PC-9 (cell line): Measurements from ENCODE around the gene CX3CR1. TPM values are rescaled to one million over a fixed set of nuclear protein-coding genes. Genes with fewer than 3 reads are reported as not detected.

ENCODE experiments used
- BruUV-seq: library from RNA; stranded (reverse); fragments of 400-500 nt; replicated peaks from 2 replicates; lab custom pipeline; 2021; lab: Mats Ljungman, UMichigan
- CTCF ChIA-PET: fragments of 300-600 bp; sonication (Branson Sonifier 250); formaldehyde crosslinking; loops from one replicate; lab custom pipeline; 2022; ENCODE audit warnings: antibody characterized with exemption; lab: Charles Lee
- POLR2A ChIA-PET: fragments of 300-600 bp; sonication (Branson Sonifier 250); formaldehyde crosslinking; loops from one replicate; lab custom pipeline; 2022; ENCODE audit warnings: antibody characterized with exemption; ENCODE audit not compliant: unreplicated experiment; lab: Charles Lee
- DNase-seq, 2 experiments: peaks; one replicate each; pipeline versions ENCODE4 v3.0.0 to v3.0.0-alpha.2; 2015 to 2022; ENCODE audit warnings: mixed read lengths in 1 of 2
- H2AFZ ChIP-seq: fragments of 200-600 bp; sonication (generic); 2 replicates; pipeline ENCODE4 v1.8.1; 2017; ENCODE audit warnings: antibody characterized with exemption
- H3F3A ChIP-seq: fragments of 200-600 bp; sonication (generic); 2 replicates; pipeline ENCODE4 v1.8.1; 2017; ENCODE audit warnings: antibody characterized with exemption, mild to moderate bottlenecking, low read depth; ENCODE audit not compliant: insufficient read depth
- H3K27ac ChIP-seq: fragments of 200-600 bp; sonication (generic); 2 replicates; pipeline ENCODE4 v1.6.1; 2016; ENCODE audit warnings: mixed run types
- H3K27me3 ChIP-seq: fragments of 200-600 bp; sonication (generic); 2 replicates; pipeline ENCODE4 v1.6.1; 2016; ENCODE audit warnings: low read depth, mixed run types; ENCODE audit not compliant: insufficient read depth
- H3K36me3 ChIP-seq: fragments of 200-600 bp; sonication (generic); 2 replicates; pipeline ENCODE4 v1.6.1; 2016; ENCODE audit warnings: low read depth, mixed run types
- H3K4me1 ChIP-seq: fragments of 200-600 bp; sonication (generic); replicated peaks from 2 replicates; pipeline ENCODE4 v1.6.1; 2016; ENCODE audit warnings: mixed run types; ENCODE audit not compliant: insufficient read depth
- H3K4me2 ChIP-seq: fragments of 200-600 bp; sonication (generic); 2 replicates; pipeline ENCODE4 v1.6.1; 2017; ENCODE audit warnings: mixed run types
- H3K4me3 ChIP-seq: fragments of 200-600 bp; sonication (generic); 2 replicates; pipeline ENCODE4 v1.6.1; 2016; ENCODE audit warnings: mixed run types
- H3K79me2 ChIP-seq: fragments of 200-600 bp; sonication (generic); 2 replicates; pipeline ENCODE4 v1.6.1; 2017; ENCODE audit warnings: low read depth, mixed run types
- H3K9me2 ChIP-seq: fragments of 200-600 bp; sonication (generic); 2 replicates; pipeline ENCODE4 v1.8.1; 2017; ENCODE audit warnings: mild to moderate bottlenecking; ENCODE audit not compliant: insufficient read depth
- H3K9me3 ChIP-seq: fragments of 200-600 bp; sonication (generic); 2 replicates; pipeline ENCODE4 v1.8.1; 2016; ENCODE audit warnings: low read depth; ENCODE audit not compliant: insufficient read depth
- H4K20me1 ChIP-seq: fragments of 200-600 bp; sonication (generic); 2 replicates; pipeline ENCODE4 v1.8.1; 2017; ENCODE audit not compliant: insufficient read depth
- CTCF ChIP-seq: fragments of 200-600 bp; sonication (generic); conservative IDR thresholded peaks from 2 replicates; pipeline ENCODE4 v1.6.1; 2017; ENCODE audit warnings: mixed run types, antibody characterized with exemption, mild to moderate bottlenecking, moderate library complexity
- EZH2 ChIP-seq: fragments of 200-600 bp; sonication (generic); IDR thresholded peaks from 2 replicates; pipeline ENCODE4 v1.8.0; 2017; ENCODE audit warnings: antibody characterized with exemption, low read depth
- intact Hi-C: fragments of 100-400 bp; cut with micrococcal nuclease; formaldehyde crosslinking; loops from one replicate; pipeline ENCODE4 v1.10.0; 2022; ENCODE audit not compliant: unreplicated experiment
- total RNA-seq: library from RNA; stranded (reverse); gene quantifications from 2 replicates; pipeline ENCODE4 v1.2.3, GENCODE V29; 2021

Gene CX3CR1
- total RNA-seq, 1 experiment from 2014 or later = not detected

DNA sequence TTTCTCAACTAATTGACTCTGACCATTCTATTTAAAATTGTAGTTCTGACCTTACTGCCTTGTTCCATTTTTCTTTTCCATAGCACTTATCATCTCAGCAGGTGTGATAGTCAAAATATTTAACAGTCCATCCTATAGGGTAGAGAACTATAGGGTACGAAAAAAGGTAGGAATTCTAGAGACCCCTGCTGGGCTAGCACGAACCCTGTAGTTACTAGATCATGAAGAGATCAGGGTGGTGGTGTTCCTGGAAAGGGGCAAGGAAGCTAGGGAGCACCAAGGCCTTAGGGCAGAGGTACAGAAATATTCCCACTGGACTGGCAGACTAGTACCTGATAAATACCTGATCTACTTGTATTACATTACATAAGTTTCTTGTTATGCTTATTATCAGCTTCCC lies 55.5 kb downstream of the CX3CR1 start:
- TF ChIP-seq EZH2 (no peak), CTCF (no peak)
- Histone ChIP-seq H3F3A (no peaks in the 10 kb centered on the region), H3K9me2 (no peaks in the 10 kb centered on the region; the same call in 1 of the 2 replicates), H2AFZ (no peak overlapping the region), H3K36me3 (no peaks in the 10 kb centered on the region), H3K4me2 (no peak overlapping the region), H4K20me1 (no peaks in the 10 kb centered on the region), H3K4me1 (no peaks in the 10 kb centered on the region), H3K27me3 (peaks cover 22% of the 10 kb centered on the region), H3K9me3 (no peaks in the 10 kb centered on the region), H3K79me2 (no peaks in the 10 kb centered on the region), H3K4me3 (no peak overlapping the region), H3K27ac (no peak overlapping the region)
- CTCF ChIA-PET = no interaction called here
- no peak for DNase-seq
- no TSS peak for BruUV-seq
- POLR2A ChIA-PET = no interaction called here
- intact Hi-C loops = no loop called here

DNA sequence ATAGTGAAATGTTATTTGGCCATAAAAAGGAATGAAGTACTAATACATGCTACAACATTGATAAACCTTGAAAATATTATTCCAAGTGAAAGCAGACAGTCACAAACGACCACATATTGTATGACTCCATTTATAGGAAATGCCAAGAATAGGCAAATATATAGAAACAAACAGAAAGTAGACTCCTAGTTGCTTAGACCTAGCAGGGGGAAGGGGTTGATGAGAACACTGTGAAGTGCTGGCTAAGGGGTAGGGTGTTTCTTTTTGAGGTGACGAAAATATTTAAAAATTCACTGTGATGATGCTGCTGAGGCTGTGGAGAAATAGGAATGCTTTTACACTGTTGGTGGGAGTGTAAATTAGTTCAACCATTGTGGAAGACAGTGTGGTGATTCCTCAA lies 56.9 kb downstream of the CX3CR1 start:
- no peaks in the 10 kb centered on the region for H3F3A ChIP-seq
- no peaks in the 10 kb centered on the region for H3K79me2 ChIP-seq
- ChIA-PET CTCF (no interaction called here), POLR2A (no interaction called here)
- H3K36me3 ChIP-seq = no peaks in the 10 kb centered on the region
- no peak for DNase-seq
- no peaks in the 10 kb centered on the region for H4K20me1 ChIP-seq
- no peaks in the 10 kb centered on the region for H3K9me3 ChIP-seq
- TF ChIP-seq CTCF (no peak), EZH2 (no peak)
- H3K4me1 ChIP-seq = no peaks in the 10 kb centered on the region
- BruUV-seq = no TSS peak
- H3K27me3 ChIP-seq = peaks cover 17% of the 10 kb centered on the region
- no peak overlapping the region for H3K4me3 ChIP-seq
- H3K9me2 ChIP-seq = no peaks in the 10 kb centered on the region; the same call in 1 of the 2 replicates
- H2AFZ ChIP-seq = no peak overlapping the region
- intact Hi-C loops = no loop called here
- no peak overlapping the region for H3K27ac ChIP-seq
- H3K4me2 ChIP-seq = no peak overlapping the region

- Histone ChIP-seq H3K4me1 (no peaks in the 10 kb centered on the region), H3K9me3 (no peaks in the 10 kb centered on the region), H3K79me2 (no peaks in the 10 kb centered on the region), H3F3A (no peaks in the 10 kb centered on the region), H3K27ac (no peak overlapping the region), H2AFZ (no peak overlapping the region), H3K36me3 (no peaks in the 10 kb centered on the region), H3K4me3 (no peak overlapping the region), H3K4me2 (no peak overlapping the region), H4K20me1 (no peaks in the 10 kb centered on the region), H3K9me2 (no peaks in the 10 kb centered on the region; the same call in 1 of the 2 replicates), H3K27me3 (peaks cover 17% of the 10 kb centered on the region)
- ChIA-PET POLR2A (no interaction called here), CTCF (no interaction called here)
- intact Hi-C loops = no loop called here
- no TSS peak for BruUV-seq
- DNase-seq = no peak
- no peak for TF ChIP-seq CTCF
- no peak for TF ChIP-seq EZH2
These were observed 57.4 kb downstream of the CX3CR1 start for GRCh38 chr3:39222462-39222861.
